SK-N-SH treated with all-trans-retinoic acid at 6 μM for 48 hours (cell line): ENCODE results near the gene TMEM203.

Source experiments
- ARNTL ChIP-seq: fragments of 450-650 bp; formaldehyde crosslinking; IDR thresholded peaks from 2 replicates; pipeline ENCODE4 v1.5.0; 2020; ENCODE audit warnings: low read depth, mild to moderate bottlenecking, moderate library complexity, borderline replicate concordance
- CREB5 ChIP-seq: fragments of 250-450 bp; sonication (Bioruptor Pico); IDR thresholded peaks from 2 replicates; pipeline ENCODE4 v1.5.1; 2020; ENCODE audit warnings: low read depth, mild to moderate bottlenecking, moderate library complexity

- no peak for TF ChIP-seq ARNTL (CRISPR knock-in tag)
- no peak for TF ChIP-seq CREB5 (CRISPR knock-in tag)
Observed at GRCh38 chr9:137193771-137194170, 11.7 kb downstream of the TMEM203 start.
